IMR-90 (cell line): Measurements from ENCODE around the gene DOCK9. TPM values are rescaled to one million over a fixed set of nuclear protein-coding genes. Genes with fewer than 3 reads are reported as not detected.

Experiments
- ATAC-seq: fragments of 200-7000 bp; cut with Tn5 transposase; 2 replicates; pipeline ENCODE4 v1.9.1; 2020; ENCODE audit warnings: low read depth, mild to moderate bottlenecking, moderate library complexity
- BruUV-seq: library from RNA; stranded (reverse); fragments of 400-500 nt; replicated peaks from 2 replicates; lab custom pipeline; 2021; lab: Mats Ljungman, UMichigan
- CTCF ChIA-PET: fragments of 300-600 bp; formaldehyde crosslinking; extraction: SDS; loops from one replicate; lab custom pipeline; 2021; ENCODE audit warnings: antibody characterized with exemption; lab: Yijun Ruan, JAX
- POLR2A ChIA-PET: fragments of 300-600 bp; sonication (Branson Sonifier 250); formaldehyde crosslinking; loops from one replicate; lab custom pipeline; 2022; ENCODE audit warnings: antibody characterized with exemption; ENCODE audit not compliant: unreplicated experiment; lab: Charles Lee
- DNase-seq: peaks from one replicate; pipeline ENCODE4 v3.0.0; 2013
- H2AFZ ChIP-seq: replicated peaks from 2 replicates; pipeline ENCODE3; 2013; ENCODE audit warnings: low read length, mild to moderate bottlenecking; ENCODE audit not compliant: poor library complexity
- H2AK5ac ChIP-seq: 2 replicates; pipeline ENCODE4 v1.6.1; 2013; ENCODE audit warnings: low read depth, low read length, inconsistent platforms
- H2AK9ac ChIP-seq: replicated peaks from 2 replicates; pipeline ENCODE3; 2013; ENCODE audit warnings: mild to moderate bottlenecking, low read depth, low read length, moderate library complexity; ENCODE audit not compliant: poor library complexity
- H2BK120ac ChIP-seq: 2 replicates; pipeline ENCODE4 v1.6.1; 2013; ENCODE audit warnings: low read depth, low read length, inconsistent platforms
- H2BK15ac ChIP-seq: 3 replicates; pipeline ENCODE4 v1.6.1; 2013; ENCODE audit warnings: low read depth, low read length, inconsistent platforms
- H2BK20ac ChIP-seq: 2 replicates; pipeline ENCODE4 v1.6.1; 2013; ENCODE audit warnings: low read depth, mild to moderate bottlenecking, inconsistent platforms, low read length, moderate library complexity
- H2BK5ac ChIP-seq: 2 replicates; pipeline ENCODE4 v1.6.1; 2013; ENCODE audit warnings: mild to moderate bottlenecking, low read depth, low read length, inconsistent platforms; ENCODE audit not compliant: poor library complexity, severe bottlenecking
- H3K14ac ChIP-seq: replicated peaks from 2 replicates; pipeline ENCODE4 v1.6.1; 2013; ENCODE audit warnings: low read depth, low read length, inconsistent platforms
- H3K18ac ChIP-seq: 2 replicates; pipeline ENCODE4 v1.6.1; 2013; ENCODE audit warnings: low read depth, low read length, control low read depth
- H3K23ac ChIP-seq: 2 replicates; pipeline ENCODE4 v1.6.1; 2013; ENCODE audit warnings: low read depth, low read length, inconsistent platforms
- H3K27ac ChIP-seq: 2 replicates; pipeline ENCODE4 v1.5.1; 2013; ENCODE audit warnings: mild to moderate bottlenecking, control low read depth, low read length; ENCODE audit not compliant: insufficient read depth
- H3K27me3 ChIP-seq: 2 replicates; pipeline ENCODE4 v1.6.1; 2013; ENCODE audit warnings: low read length; ENCODE audit not compliant: control insufficient read depth, insufficient read depth
- H3K36me3 ChIP-seq: 2 replicates; pipeline ENCODE4 v1.6.1; 2013; ENCODE audit warnings: low read length, mixed read lengths; ENCODE audit not compliant: control insufficient read depth, insufficient read depth
- H3K4ac ChIP-seq: 2 replicates; pipeline ENCODE4 v1.6.1; 2013; ENCODE audit warnings: low read depth, low read length, inconsistent platforms
- H3K4me1 ChIP-seq: 2 replicates; pipeline ENCODE4 v1.6.1; 2013; ENCODE audit warnings: low read length, mixed read lengths; ENCODE audit not compliant: control insufficient read depth, insufficient read depth
- H3K4me2 ChIP-seq: 2 replicates; pipeline ENCODE4 v1.6.1; 2013; ENCODE audit warnings: low read depth, mild to moderate bottlenecking, control low read depth, low read length, moderate library complexity
- H3K4me3 ChIP-seq: 2 replicates; pipeline ENCODE4 v1.5.1; 2013; ENCODE audit warnings: low read depth, mild to moderate bottlenecking, control low read depth, low read length, moderate library complexity; ENCODE audit not compliant: insufficient read depth
- H3K56ac ChIP-seq: 2 replicates; pipeline ENCODE4 v1.6.1; 2013; ENCODE audit warnings: low read length, inconsistent platforms; ENCODE audit not compliant: insufficient read depth; ENCODE audit errors: extremely low read depth
- H3K79me1 ChIP-seq, 2 experiments: 2 replicates each; pipeline ENCODE4 v1.6.1; 2013; ENCODE audit warnings: low read length in 2 of 2, inconsistent platforms in 1 of 2, low read depth in 1 of 2
- H3K9ac ChIP-seq: 2 replicates; pipeline ENCODE4 v1.6.1; 2013; ENCODE audit warnings: low read depth, low read length, control low read depth
- H3K9me1 ChIP-seq: 2 replicates; pipeline ENCODE4 v1.6.1; 2013; ENCODE audit warnings: low read length, inconsistent platforms; ENCODE audit not compliant: insufficient read depth
- H3K9me3 ChIP-seq: 2 replicates; pipeline ENCODE4 v1.6.1; 2013; ENCODE audit warnings: low read length; ENCODE audit not compliant: control insufficient read depth, insufficient read depth
- H4K20me1 ChIP-seq: 2 replicates; pipeline ENCODE4 v1.6.1; 2013; ENCODE audit warnings: low read length, inconsistent platforms; ENCODE audit not compliant: insufficient read depth
- H4K5ac ChIP-seq: 2 replicates; pipeline ENCODE4 v1.6.1; 2013; ENCODE audit warnings: mild to moderate bottlenecking, low read depth, low read length, control low read depth
- H4K8ac ChIP-seq, 2 experiments: 2 replicates each; pipeline ENCODE4 v1.6.1; 2013; ENCODE audit warnings: low read depth in 2 of 2, low read length in 2 of 2, control low read depth in 1 of 2, inconsistent platforms in 1 of 2
- H4K91ac ChIP-seq: 2 replicates; pipeline ENCODE4 v1.6.1; 2013; ENCODE audit warnings: low read depth, low read length, inconsistent platforms; ENCODE audit not compliant: insufficient read depth
- CEBPB ChIP-seq: IDR thresholded peaks from 2 replicates; pipeline ENCODE4 v1.6.1; 2012; ENCODE audit warnings: low read depth, low read length, improper control_type of control experiment
- MAZ ChIP-seq: IDR thresholded peaks from 2 replicates; pipeline ENCODE4 v1.6.1; 2012; ENCODE audit warnings: low read depth, mild to moderate bottlenecking, low read length, improper control_type of control experiment, moderate library complexity, borderline replicate concordance
- WGBS, 2 experiments: methylation state at CpG; one replicate each; pipeline versions ENCODE4 v1.1.5 to v1.1.7; 2013; ENCODE audit warnings: missing lambda C conversion rate in 2 of 2; ENCODE audit not compliant: insufficient read length in 1 of 2; ENCODE audit errors: extremely low coverage in 2 of 2; 5-methylcytosine and 5-hydroxymethylcytosine counted together
- dilution Hi-C: fragments of 300-500 bp; cut with HindIII; formaldehyde crosslinking; loops from one replicate; pipeline ENCODE4 v1.14.3; 2018; ENCODE audit warnings: low sequenced_read_pairs; ENCODE audit not compliant: unreplicated experiment
- in situ Hi-C: fragments of 300-500 bp; cut with MboI; formaldehyde crosslinking; loops from 3 replicates; pipeline ENCODE4 v1.14.3; 2019; ENCODE audit warnings: low sequenced_read_pairs, inconsistent platforms, mixed read lengths
- intact Hi-C: fragments of 100-400 bp; cut with micrococcal nuclease; formaldehyde crosslinking; loops from 2 replicates; pipeline ENCODE4 v1.10.0; 2022
- polyA plus RNA-seq, 3 experiments: library from polyadenylated mRNA; depleted of rRNA; stranded (reverse); fragments of >200 nt; gene quantifications; 2 replicates each; pipeline ENCODE4 v1.2.3, GENCODE V29; 2012; ENCODE audit warnings: low replicate concordance in 1 of 3
- total RNA-seq: library from RNA; depleted of rRNA; stranded (reverse); fragments of >200 nt; gene quantifications from 2 replicates; pipeline ENCODE4 v1.2.3, GENCODE V29; 2012

Gene DOCK9
- total and polyA plus RNA-seq, 2 of the 4 experiments (the other 2 are of a cell fraction): 4.8 to 7.2 TPM

DNA sequence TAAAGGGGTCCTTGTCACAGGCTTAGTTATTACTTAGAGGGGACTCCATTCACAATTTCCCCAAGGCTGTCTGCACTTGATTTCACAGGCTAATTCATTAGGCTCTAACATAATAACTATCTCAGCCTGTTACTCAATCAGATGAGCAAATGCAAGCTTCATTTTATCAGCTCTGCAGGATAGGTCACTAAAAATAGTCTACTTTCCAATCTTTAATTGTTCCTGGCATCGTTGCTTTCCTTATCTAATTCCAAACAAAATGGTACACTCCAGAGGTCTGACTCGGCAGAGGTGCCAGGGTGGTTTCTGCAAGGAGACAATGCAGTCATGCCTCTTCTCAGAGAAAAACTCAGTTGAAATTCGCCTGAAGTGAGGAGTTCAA, 155.6 kb downstream of the DOCK9 start:
- CTCF ChIA-PET: no interaction called here
- WGBS, 2 experiments: no CpG with 5 or more reads among the region's 3 CpGs
- peak; percentile 20 for DNase-seq

More for the DNA sequence above, 155.6 kb downstream of the DOCK9 start:
- Histone ChIP-seq H4K5ac (no peak overlapping the region), H2BK20ac (no peak overlapping the region), H2BK5ac (no peak overlapping the region), H4K91ac (no peak overlapping the region), H3K14ac (no peak overlapping the region), H3K9me1 (peaks cover 10% of the 10 kb centered on the region; the same call in 1 of the 2 replicates), H2AK9ac (no peak overlapping the region), H3K18ac (no peak overlapping the region), H3K4me1 (peaks cover 2% of the 10 kb centered on the region; the same call in 1 of the 2 replicates), H3K4me2 (no peak overlapping the region), H2AFZ (no peak overlapping the region), H3K79me1 (no peaks in the 10 kb centered on the region), H3K4me3 (no peak overlapping the region), H3K27ac (no peak overlapping the region), H3K9me3 (no peaks in the 10 kb centered on the region), H3K27me3 (no peaks in the 10 kb centered on the region), H4K8ac (no peak overlapping the region), H2BK15ac (no peak overlapping the region), H3K4ac (no peak overlapping the region), H3K36me3 (no peaks in the 10 kb centered on the region), H3K9ac (no peak overlapping the region), H2BK120ac (no peak overlapping the region), H2AK5ac (no peak overlapping the region), H4K20me1 (no peaks in the 10 kb centered on the region), H3K56ac (no peak overlapping the region), H3K23ac (no peak overlapping the region)
- BruUV-seq: no TSS peak
- POLR2A ChIA-PET: no interaction called here
- ATAC-seq: peak; percentile 35
- intact Hi-C loops (no loop called here), dilution Hi-C loops (no loop called here), in situ Hi-C loops (no loop called here)
- TF ChIP-seq MAZ (no peak), CEBPB (peak; percentile 45; the same call in 1 of the 2 replicates)
